ENCODE results near the gene CBY2.

- TF ChIP-seq YY1 (IDR thresholded peaks at IDR 0.05; ENCODE audit: insufficient read depth, insufficient read length): no peak
- TF ChIP-seq ZNF274 (IDR thresholded peaks at IDR 0.05; ENCODE audit: low read depth, low read length): no peak
- TF ChIP-seq SUZ12 (IDR thresholded peaks at IDR 0.05; ENCODE audit: extremely low read depth, insufficient read depth, insufficient read length): no peak
These were observed 13.2 kb downstream of the CBY2 start for GRCh38 chr13:45715351-45715750.
